NAMALWA (cell line): ENCODE data around the gene TRIAP1.
"Not testable (repeated sequence)": the region's sequence is repeated elsewhere in the genome, so short reads cannot be mapped to it uniquely, and the experiment has no call there.

Source experiments
- DNase-seq: peaks from one replicate; pipeline ENCODE4 v3.0.0-alpha.2; 2015; ENCODE audit warnings: low spot score

The TRIAP1 gene

GRCh38 chr12:120445911-120446843 is at the start of gene TRIAP1, which contains the start of gene GATC:
Gene TRIAP1, minus strand, starts transcription at chr12:120446384. Its CDS starts 12 bp downstream, at chr12:120446372.
Gene GATC, plus strand, starts transcription at chr12:120446444. Its CDS starts 37 bp downstream, at chr12:120446481.
- peak; percentile 94 for DNase-seq

GRCh38 chr12:120495186-120495730 is 49.1 kb upstream of the TRIAP1 start:
- DNase-seq: no peak

- DNase-seq: no peak
Measured at GRCh38 chr12:120490833-120491512, 44.8 kb upstream of the TRIAP1 start.

- DNase-seq: no peak
Measured at GRCh38 chr12:120490325-120490724, 44.1 kb upstream of the TRIAP1 start.

- DNase-seq: no peak
Measured at GRCh38 chr12:120489018-120489417, 42.8 kb upstream of the TRIAP1 start.

- no peak for DNase-seq
Measured at GRCh38 chr12:120488057-120488640, 42.0 kb upstream of the TRIAP1 start.

- not testable (repeated sequence) for DNase-seq
Measured at GRCh38 chr12:120487552-120487951, 41.4 kb upstream of the TRIAP1 start.

- DNase-seq: peak; percentile 73
Measured at GRCh38 chr12:120485961-120486881, 40.0 kb upstream of the TRIAP1 start.

GRCh38 chr12:120483621-120484020 is 37.4 kb upstream of the TRIAP1 start:
- no peak for DNase-seq

GRCh38 chr12:120481022-120481767 is 35.0 kb upstream of the TRIAP1 start:
- DNase-seq: no peak

GRCh38 chr12:120480211-120480610 is 34.0 kb upstream of the TRIAP1 start:
- DNase-seq: no peak

- no peak for DNase-seq
Measured at GRCh38 chr12:120479458-120479857, 33.3 kb upstream of the TRIAP1 start.

- DNase-seq: no peak
Measured at GRCh38 chr12:120475643-120476042, 29.5 kb upstream of the TRIAP1 start.

- DNase-seq: no peak
Measured at GRCh38 chr12:120474616-120474960, 28.4 kb upstream of the TRIAP1 start.

GRCh38 chr12:120473807-120474615 is 27.8 kb upstream of the TRIAP1 start:
- no peak for DNase-seq

- no peak for DNase-seq
Measured at GRCh38 chr12:120472521-120472920, 26.3 kb upstream of the TRIAP1 start.

- peak; percentile 34 for DNase-seq
Measured at GRCh38 chr12:120470150-120470784, 24.1 kb upstream of the TRIAP1 start.

- peak; percentile 97 for DNase-seq
Measured at GRCh38 chr12:120469450-120470149, 23.4 kb upstream of the TRIAP1 start, which contains the start of gene SRSF9. Gene SRSF9, minus strand, starts transcription at chr12:120469748. Its CDS starts 139 bp downstream, at chr12:120469609.
